Neural crest cell (in vitro differentiated cells): ENCODE data around the gene SH3TC1. TPM values are rescaled to one million over a fixed set of nuclear protein-coding genes. Genes with fewer than 3 reads are reported as not detected.

Experiments
- DNase-seq: peaks from one replicate; pipeline ENCODE4 v3.0.0; 2021; ENCODE audit warnings: low read depth, mixed read lengths, low spot score
- H3K27ac Mint-ChIP-seq: one replicate; pipeline ENCODE4 v1.8.0; 2021; ENCODE audit warnings: mild to moderate bottlenecking, mixed read lengths; ENCODE audit not compliant: unreplicated experiment
- H3K27me3 Mint-ChIP-seq: 2 replicates; pipeline ENCODE4 v1.8.0; 2021; ENCODE audit warnings: low read depth, mild to moderate bottlenecking, mixed read lengths
- H3K36me3 Mint-ChIP-seq: 2 replicates; pipeline ENCODE4 v1.8.0; 2021; ENCODE audit warnings: low read depth, mild to moderate bottlenecking, mixed read lengths
- H3K4me1 Mint-ChIP-seq: 2 replicates; pipeline ENCODE4 v1.8.0; 2021; ENCODE audit warnings: mixed read lengths
- H3K4me3 Mint-ChIP-seq: one replicate; pipeline ENCODE4 v1.8.0; 2021; ENCODE audit warnings: mild to moderate bottlenecking, mixed read lengths
- H3K9me3 Mint-ChIP-seq: 2 replicates; pipeline ENCODE4 v1.8.0; 2021; ENCODE audit warnings: mixed read lengths
- CTCF ChIP-seq: fragments of 200-600 bp; sonication (generic); conservative IDR thresholded peaks from 2 replicates; pipeline ENCODE4 v1.5.0; 2021; ENCODE audit warnings: antibody characterized with exemption, mild to moderate bottlenecking
- total RNA-seq: library from RNA; stranded (reverse); gene quantifications from 2 replicates; pipeline ENCODE4 v1.2.1, GENCODE V29; 2021

The SH3TC1 gene
- total RNA-seq, 1 donor from 2014 or later = 2.7 TPM

- peaks cover 17% of the 10 kb centered on the region for H3K4me1 Mint-ChIP-seq
- H3K36me3 Mint-ChIP-seq = no peaks in the 10 kb centered on the region
- no peaks in the 10 kb centered on the region for H3K9me3 Mint-ChIP-seq
- H3K4me3 Mint-ChIP-seq = no peak overlapping the region
- H3K27me3 Mint-ChIP-seq = peaks cover 3% of the 10 kb centered on the region
- DNase-seq = no peak
- TF ChIP-seq CTCF = no peak
- no peak overlapping the region for H3K27ac Mint-ChIP-seq
Measured at GRCh38 chr4:8263397-8263796, 64.3 kb downstream of the SH3TC1 start.

GRCh38 chr4:8264106-8264505 lies 65.0 kb downstream of the SH3TC1 start:
- Mint-ChIP-seq H3K27ac (no peak overlapping the region), H3K4me3 (no peak overlapping the region), H3K4me1 (peaks cover 17% of the 10 kb centered on the region), H3K36me3 (no peaks in the 10 kb centered on the region), H3K9me3 (no peaks in the 10 kb centered on the region), H3K27me3 (peaks cover 10% of the 10 kb centered on the region)
- no peak for TF ChIP-seq CTCF
- DNase-seq = no peak

DNA sequence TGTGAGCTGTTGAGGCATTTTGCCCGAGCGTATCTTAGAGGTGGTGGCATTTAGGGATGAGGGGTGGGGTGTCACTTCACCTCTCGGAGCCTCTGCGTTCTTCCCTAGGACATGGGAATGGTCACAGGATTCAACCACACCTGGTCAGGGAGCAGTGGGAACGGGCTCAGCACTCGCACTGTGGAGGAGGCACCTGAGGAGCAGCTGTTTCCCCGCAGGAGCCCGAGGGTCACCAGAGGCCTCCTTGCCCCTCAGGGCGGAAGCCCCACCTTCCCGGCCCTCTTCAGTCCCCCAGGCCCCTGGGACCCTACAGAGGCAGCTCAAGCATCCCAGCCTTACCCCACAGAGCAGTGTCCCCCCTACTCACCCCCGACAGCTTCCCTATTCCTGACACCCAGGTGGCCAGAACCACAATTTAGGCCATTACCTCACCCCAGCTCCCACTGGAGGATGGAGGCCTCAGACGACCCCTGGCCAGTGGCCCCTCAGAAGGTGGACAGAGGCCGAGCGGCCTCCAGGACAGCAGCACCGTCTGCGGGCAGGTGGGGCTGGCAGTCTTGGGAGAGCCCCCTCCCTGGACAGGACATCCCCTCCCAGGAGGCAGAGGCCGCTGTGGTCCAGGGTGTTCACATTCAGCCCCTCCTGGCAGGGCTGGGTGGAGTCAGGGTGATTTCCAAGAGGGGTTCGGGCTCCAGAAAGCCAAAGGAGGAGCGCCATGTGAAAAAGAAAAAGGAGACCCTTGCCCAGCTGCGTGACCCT lies 66.3 kb downstream of the SH3TC1 start:
- no peak for TF ChIP-seq CTCF
- H3K4me3 Mint-ChIP-seq = no peak overlapping the region
- no peaks in the 10 kb centered on the region for H3K9me3 Mint-ChIP-seq
- no peaks in the 10 kb centered on the region for H3K36me3 Mint-ChIP-seq
- DNase-seq = no peak
- peaks cover 17% of the 10 kb centered on the region for H3K4me1 Mint-ChIP-seq
- H3K27ac Mint-ChIP-seq = no peak overlapping the region
- peaks cover 14% of the 10 kb centered on the region for H3K27me3 Mint-ChIP-seq

- no peak overlapping the region for H3K4me3 Mint-ChIP-seq
- H3K4me1 Mint-ChIP-seq = peaks cover 17% of the 10 kb centered on the region
- DNase-seq = no peak
- TF ChIP-seq CTCF = no peak
- no peaks in the 10 kb centered on the region for H3K9me3 Mint-ChIP-seq
- no peaks in the 10 kb centered on the region for H3K36me3 Mint-ChIP-seq
- H3K27ac Mint-ChIP-seq = no peak overlapping the region
- peaks cover 22% of the 10 kb centered on the region for H3K27me3 Mint-ChIP-seq
Measured at GRCh38 chr4:8266088-8266487, 67.0 kb downstream of the SH3TC1 start.

GRCh38 chr4:8266508-8266907 lies 67.4 kb downstream of the SH3TC1 start:
- DNase-seq = no peak

More at GRCh38 chr4:8266508-8266907, 67.4 kb downstream of the SH3TC1 start:
- no peak for TF ChIP-seq CTCF
- Mint-ChIP-seq H3K4me3 (no peak overlapping the region), H3K27ac (no peak overlapping the region), H3K9me3 (no peaks in the 10 kb centered on the region), H3K27me3 (peaks cover 26% of the 10 kb centered on the region), H3K36me3 (no peaks in the 10 kb centered on the region), H3K4me1 (peaks cover 21% of the 10 kb centered on the region)
